Measurements from ENCODE around the gene LRP1B. TPM values are rescaled to one million over a fixed set of nuclear protein-coding genes. Genes with fewer than 3 reads are reported as not detected.
"Not testable (repeated sequence)": the region's sequence is repeated elsewhere in the genome, so short reads cannot be mapped to it uniquely, and the experiment has no call there.

LRP1B gene
- total and polyA plus RNA-seq, 2 donors (not counting 1 experiment from before 2014, with no cell fraction given) = not detected

DNA sequence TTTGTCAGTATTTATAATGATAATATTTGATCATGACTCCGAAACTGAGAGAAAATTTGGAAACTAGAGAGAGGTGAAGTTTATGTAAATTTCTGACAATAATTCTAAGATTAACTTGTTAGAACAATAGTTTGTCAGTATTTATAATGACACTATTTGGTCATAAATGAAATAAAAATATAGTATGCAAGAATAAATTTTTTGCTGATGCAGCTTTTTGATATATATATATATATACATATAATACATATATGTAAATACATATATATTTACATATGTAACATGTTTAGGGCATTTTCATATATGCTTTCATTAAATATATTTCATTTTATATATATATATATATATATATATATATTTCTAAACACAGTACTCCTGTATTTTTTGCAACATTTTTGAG, 1158.1 kb downstream of the LRP1B start:
- Histone ChIP-seq H4K20me1 (ENCODE audit: control insufficient read depth, insufficient read depth, low read length, poor library complexity, severe bottlenecking) (no peaks in the 10 kb centered on the region), H3K36me3 (replicated peaks in 1 of 2; ENCODE audit: control extremely low read depth in 1 of 2, control insufficient read depth in 1 of 2, extremely low read depth in 1 of 2, insufficient read depth in 2 of 2, low read length in 1 of 2) (no peaks in the 10 kb centered on the region), H3K27ac (ENCODE audit: low read length in 2 of 2) (no peak overlapping the region), H3K9ac (ENCODE audit: low read length) (no peak overlapping the region), H3K4me2 (replicated peaks; ENCODE audit: low read depth, low read length, poor library complexity, severe bottlenecking) (no peak overlapping the region), H3K27me3 (replicated peaks in 1 of 4; ENCODE audit: control extremely low read depth in 1 of 4, control insufficient read depth in 3 of 4, insufficient read depth in 4 of 4, low read length in 3 of 4) (no peaks in the 10 kb centered on the region), H3K79me2 (ENCODE audit: control insufficient read depth, insufficient read depth, low read length) (no peaks in the 10 kb centered on the region), H3K4me3 (ENCODE audit: control extremely low read depth in 1 of 5, extremely low read depth in 1 of 5, insufficient read depth in 1 of 5, low read depth in 2 of 5, low read length in 4 of 5) (no peak overlapping the region), H3K9me3 (ENCODE audit: control extremely low read depth in 1 of 3, control insufficient read depth in 2 of 3, insufficient read depth in 1 of 3, low read length in 2 of 3) (peaks cover 0 to 3% (median 1%) of the 10 kb centered on the region in 3 donors), H3K4me1 (ENCODE audit: control insufficient read depth in 2 of 2, insufficient read depth in 2 of 2, low read length in 2 of 2) (no peaks in the 10 kb centered on the region), H2AFZ (ENCODE audit: insufficient read depth, low read depth, low read length, poor library complexity, severe bottlenecking) (no peak overlapping the region)
- TF ChIP-seq, protein P1, sequence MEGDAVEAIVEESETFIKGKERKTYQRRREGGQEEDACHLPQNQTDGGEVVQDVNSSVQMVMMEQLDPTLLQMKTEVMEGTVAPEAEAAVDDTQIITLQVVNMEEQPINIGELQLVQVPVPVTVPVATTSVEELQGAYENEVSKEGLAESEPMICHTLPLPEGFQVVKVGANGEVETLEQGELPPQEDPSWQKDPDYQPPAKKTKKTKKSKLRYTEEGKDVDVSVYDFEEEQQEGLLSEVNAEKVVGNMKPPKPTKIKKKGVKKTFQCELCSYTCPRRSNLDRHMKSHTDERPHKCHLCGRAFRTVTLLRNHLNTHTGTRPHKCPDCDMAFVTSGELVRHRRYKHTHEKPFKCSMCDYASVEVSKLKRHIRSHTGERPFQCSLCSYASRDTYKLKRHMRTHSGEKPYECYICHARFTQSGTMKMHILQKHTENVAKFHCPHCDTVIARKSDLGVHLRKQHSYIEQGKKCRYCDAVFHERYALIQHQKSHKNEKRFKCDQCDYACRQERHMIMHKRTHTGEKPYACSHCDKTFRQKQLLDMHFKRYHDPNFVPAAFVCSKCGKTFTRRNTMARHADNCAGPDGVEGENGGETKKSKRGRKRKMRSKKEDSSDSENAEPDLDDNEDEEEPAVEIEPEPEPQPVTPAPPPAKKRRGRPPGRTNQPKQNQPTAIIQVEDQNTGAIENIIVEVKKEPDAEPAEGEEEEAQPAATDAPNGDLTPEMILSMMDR (IDR thresholded peaks at IDR 0.05) = no peak
- TF ChIP-seq EZH2 (IDR thresholded peaks at IDR 0.05; ENCODE audit: borderline replicate concordance, insufficient read depth, low read depth, low read length, poor library complexity, severe bottlenecking) = no peak
- POLR2A ChIA-PET = no interaction called here
- H3K4me3 Mint-ChIP-seq = no peak overlapping the region
- no peaks in the 10 kb centered on the region for H3K27me3 Mint-ChIP-seq
- CTCF ChIA-PET = no interaction called here
- DNase-seq (no peak), ATAC-seq (ENCODE audit: low read depth) (no peak)
- H3K27ac Mint-ChIP-seq = no peak overlapping the region
- intact Hi-C loops (cut with micrococcal nuclease) = no loop called here
- H3K9me3 Mint-ChIP-seq (ENCODE audit: insufficient read depth) = peaks cover 2% of the 10 kb centered on the region
- WGBS (ENCODE audit: insufficient coverage) = no CpG with 5 or more reads among the region's 1 CpG
- no peaks in the 10 kb centered on the region for H3K4me1 Mint-ChIP-seq

DNA sequence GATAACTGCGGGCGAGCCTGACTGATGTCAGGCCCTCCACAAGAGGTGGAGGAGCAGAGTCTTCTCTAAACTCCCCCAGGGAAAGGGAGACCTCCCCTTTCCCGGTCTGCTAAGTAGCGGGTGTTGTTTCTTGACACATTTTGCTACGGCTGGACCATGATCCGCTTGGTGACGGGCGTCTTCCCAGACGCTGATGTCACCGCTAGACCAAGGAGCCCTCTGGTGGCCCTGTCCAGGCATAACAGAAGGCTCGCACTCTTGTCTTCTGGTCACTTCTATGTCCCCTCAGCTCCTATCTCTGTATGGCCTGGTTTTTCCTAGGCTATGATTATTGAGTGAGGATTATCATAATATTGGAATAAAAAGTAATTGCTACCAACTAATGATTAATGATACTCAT, 1166.5 kb downstream of the LRP1B start:
- DNase-seq; H3K9ac ChIP-seq (ENCODE audit: low read length); H3K27me3 ChIP-seq (replicated peaks in 1 of 4; ENCODE audit: control extremely low read depth in 1 of 4, control insufficient read depth in 3 of 4, insufficient read depth in 4 of 4, low read length in 3 of 4); H3K4me1 Mint-ChIP-seq; H3K4me2 ChIP-seq (replicated peaks; ENCODE audit: low read depth, low read length, poor library complexity, severe bottlenecking); H3K4me3 ChIP-seq (ENCODE audit: control extremely low read depth in 1 of 5, extremely low read depth in 1 of 5, insufficient read depth in 1 of 5, low read depth in 2 of 5, low read length in 4 of 5); H4K20me1 ChIP-seq (ENCODE audit: control insufficient read depth, insufficient read depth, low read length, poor library complexity, severe bottlenecking); ATAC-seq (ENCODE audit: low read depth); H3K36me3 ChIP-seq (replicated peaks in 1 of 2; ENCODE audit: control extremely low read depth in 1 of 2, control insufficient read depth in 1 of 2, extremely low read depth in 1 of 2, insufficient read depth in 2 of 2, low read length in 1 of 2); H3K4me1 ChIP-seq (ENCODE audit: control insufficient read depth in 2 of 2, insufficient read depth in 2 of 2, low read length in 2 of 2); H3K27ac Mint-ChIP-seq; H3K27ac ChIP-seq (ENCODE audit: low read length in 2 of 2); H3K9me3 ChIP-seq (ENCODE audit: control extremely low read depth in 1 of 3, control insufficient read depth in 2 of 3, insufficient read depth in 1 of 3, low read length in 2 of 3); H3K9me3 Mint-ChIP-seq (ENCODE audit: insufficient read depth); H3K27me3 Mint-ChIP-seq; CTCF ChIA-PET; H3K4me3 Mint-ChIP-seq; H3K79me2 ChIP-seq (ENCODE audit: control insufficient read depth, insufficient read depth, low read length); POLR2A ChIA-PET; intact Hi-C loops (cut with micrococcal nuclease); H2AFZ ChIP-seq (ENCODE audit: insufficient read depth, low read depth, low read length, poor library complexity, severe bottlenecking): not testable (repeated sequence)
- no CpG with 5 or more reads among the region's 11 CpGs for WGBS (ENCODE audit: insufficient coverage)
